Measurements from ENCODE around the gene TOR3A.

Gene TOR3A

GRCh38 chr1:179142889-179143299, 61.0 kb downstream of the TOR3A start:
- H3K27ac ChIP-seq, result no peak overlapping the region
- TF ChIP-seq ZFX (IDR thresholded peaks at IDR 0.05; ENCODE audit: borderline replicate concordance), result no peak
- no peak for TF ChIP-seq CTCF (IDR thresholded peaks at IDR 0.05)

GRCh38 chr1:179143322-179143721, 61.5 kb downstream of the TOR3A start:
- no peak overlapping the region for H3K27ac ChIP-seq
- no peak for TF ChIP-seq ZFX (IDR thresholded peaks at IDR 0.05; ENCODE audit: borderline replicate concordance)
- no peak for TF ChIP-seq CTCF (IDR thresholded peaks at IDR 0.05)

- no peak overlapping the region for H3K27ac ChIP-seq
These were observed 62.8 kb downstream of the TOR3A start for GRCh38 chr1:179144626-179145025.

GRCh38 chr1:179145521-179145920, 63.7 kb downstream of the TOR3A start:
- TF ChIP-seq CTCF (IDR thresholded peaks at IDR 0.05) (no peak), ZFX (IDR thresholded peaks at IDR 0.05; ENCODE audit: borderline replicate concordance) (no peak)
- no peak overlapping the region for H3K27ac ChIP-seq

More at GRCh38 chr1:179144626-179145025, 62.8 kb downstream of the TOR3A start:
- no peak for TF ChIP-seq ZFX (IDR thresholded peaks at IDR 0.05; ENCODE audit: borderline replicate concordance)
- TF ChIP-seq CTCF (IDR thresholded peaks at IDR 0.05), result no peak

Data from 22Rv1 (cell line).